Neural progenitor cell (in vitro differentiated cells): Measurements from ENCODE around the gene ADGRA1. TPM values are rescaled to one million over a fixed set of nuclear protein-coding genes. Genes with fewer than 3 reads are reported as not detected.

Experiments used
- DNase-seq: peaks from one replicate; pipeline ENCODE4 v3.0.0-alpha.2; 2016; ENCODE audit warnings: low spot score
- H2AFZ ChIP-seq: fragments of 200-600 bp; sonication (generic); replicated peaks from 2 replicates; pipeline ENCODE4 v1.6.1; 2016; ENCODE audit warnings: antibody characterized with exemption
- H3F3A ChIP-seq: fragments of 200-600 bp; sonication (generic); 2 replicates; pipeline ENCODE4 v1.6.1; 2016; ENCODE audit warnings: antibody characterized with exemption, low read depth
- H3K27ac ChIP-seq: fragments of 200-600 bp; sonication (generic); 2 replicates; pipeline ENCODE4 v1.5.1; 2016; ENCODE audit warnings: mild to moderate bottlenecking
- H3K27me3 ChIP-seq: fragments of 200-600 bp; sonication (generic); 2 replicates; pipeline ENCODE4 v1.6.1; 2016; ENCODE audit warnings: mild to moderate bottlenecking, moderate library complexity
- H3K36me3 ChIP-seq: fragments of 200-600 bp; sonication (generic); 2 replicates; pipeline ENCODE4 v1.5.1; 2016
- H3K4me1 ChIP-seq: fragments of 200-600 bp; sonication (generic); 2 replicates; pipeline ENCODE4 v1.6.1; 2016; ENCODE audit warnings: mixed run types
- H3K4me2 ChIP-seq: fragments of 200-600 bp; sonication (generic); 2 replicates; pipeline ENCODE4 v1.6.1; 2016
- H3K4me3 ChIP-seq: fragments of 200-600 bp; sonication (generic); 2 replicates; pipeline ENCODE4 v1.5.1; 2016
- H3K79me2 ChIP-seq: fragments of 200-600 bp; sonication (generic); 2 replicates; pipeline ENCODE4 v1.6.1; 2016; ENCODE audit warnings: low read depth
- H3K9ac ChIP-seq: fragments of 200-600 bp; sonication (generic); 2 replicates; pipeline ENCODE4 v1.6.1; 2016
- H3K9me3 ChIP-seq: fragments of 200-600 bp; sonication (generic); 2 replicates; pipeline ENCODE4 v1.5.1; 2016; ENCODE audit warnings: low read depth
- H4K20me1 ChIP-seq: fragments of 200-600 bp; sonication (generic); 2 replicates; pipeline ENCODE4 v1.6.1; 2016; ENCODE audit warnings: low read depth
- H3K27ac Mint-ChIP-seq: 3 replicates; pipeline ENCODE4 v1.8.0; 2021; ENCODE audit warnings: mixed read lengths
- H3K27me3 Mint-ChIP-seq: 2 replicates; pipeline ENCODE4 v1.8.0; 2022; ENCODE audit warnings: low read depth, mild to moderate bottlenecking, inconsistent platforms, moderate library complexity, mixed read lengths; ENCODE audit not compliant: insufficient read depth
- H3K36me3 Mint-ChIP-seq: 3 replicates; pipeline ENCODE4 v1.8.0; 2021; ENCODE audit warnings: mixed read lengths
- H3K4me1 Mint-ChIP-seq: 3 replicates; pipeline ENCODE4 v1.8.0; 2021; ENCODE audit warnings: mixed read lengths
- H3K4me3 Mint-ChIP-seq: 3 replicates; pipeline ENCODE4 v1.8.0; 2021; ENCODE audit warnings: mild to moderate bottlenecking, moderate library complexity, mixed read lengths
- H3K9me3 Mint-ChIP-seq: 3 replicates; pipeline ENCODE4 v1.8.0; 2020; ENCODE audit warnings: mixed read lengths
- EZH2 ChIP-seq: fragments of 200-600 bp; sonication (generic); IDR thresholded peaks from 2 replicates; pipeline ENCODE4 v1.6.1; 2017; ENCODE audit warnings: antibody characterized with exemption, mild to moderate bottlenecking, moderate library complexity
- EZH2phosphoT487 ChIP-seq: fragments of 200-600 bp; sonication (generic); IDR thresholded peaks from 2 replicates; pipeline ENCODE4 v1.6.1; 2017; ENCODE audit warnings: antibody characterized with exemption
- total RNA-seq: library from RNA; depleted of rRNA; stranded (reverse); fragments of >200 nt; gene quantifications from 2 replicates; pipeline ENCODE4 v1.2.3, GENCODE V29; 2015; ENCODE audit warnings: low replicate concordance
- TF ChIP-seq, protein P1 (sequence below): fragments of 200-600 bp; sonication (generic); IDR thresholded peaks from 2 replicates; pipeline ENCODE4 v1.5.1; 2017; ENCODE audit warnings: antibody characterized with exemption, mild to moderate bottlenecking

ADGRA1 gene
- total RNA-seq, 1 donor from 2014 or later: not detected

DNA sequence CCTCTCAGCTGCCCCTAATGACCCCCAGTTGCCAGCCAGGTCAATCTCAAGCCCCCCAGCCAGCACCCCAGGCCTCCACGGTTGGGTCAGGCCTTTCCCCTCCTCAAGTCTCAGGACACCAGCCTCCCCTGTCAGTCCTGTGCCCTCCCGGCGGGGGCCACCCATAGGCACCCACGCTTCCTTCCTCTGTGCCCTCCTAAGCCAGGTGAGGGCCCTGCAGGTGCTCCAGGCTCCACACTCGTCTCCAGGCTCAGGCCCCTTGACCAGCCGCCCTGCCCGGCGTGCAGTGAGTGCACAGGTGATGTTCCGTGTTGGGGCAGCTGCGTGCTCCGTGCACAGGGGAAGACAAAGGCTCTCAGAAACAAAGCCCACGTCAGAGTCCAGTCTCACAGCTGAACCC, 26.8 kb upstream of the ADGRA1 start:
- H3K9me3 Mint-ChIP-seq: peaks cover 3% of the 10 kb centered on the region
- Histone ChIP-seq H4K20me1 (no peaks in the 10 kb centered on the region), H3K36me3 (no peaks in the 10 kb centered on the region), H3K4me3 (no peak overlapping the region), H3K4me2 (no peak overlapping the region), H3K9ac (no peak overlapping the region), H3K9me3 (no peaks in the 10 kb centered on the region), H3K4me1 (no peaks in the 10 kb centered on the region), H2AFZ (no peak overlapping the region), H3K79me2 (no peaks in the 10 kb centered on the region), H3K27me3 (no peaks in the 10 kb centered on the region), H3F3A (no peaks in the 10 kb centered on the region), H3K27ac (no peak overlapping the region)
- TF ChIP-seq, protein P1, sequence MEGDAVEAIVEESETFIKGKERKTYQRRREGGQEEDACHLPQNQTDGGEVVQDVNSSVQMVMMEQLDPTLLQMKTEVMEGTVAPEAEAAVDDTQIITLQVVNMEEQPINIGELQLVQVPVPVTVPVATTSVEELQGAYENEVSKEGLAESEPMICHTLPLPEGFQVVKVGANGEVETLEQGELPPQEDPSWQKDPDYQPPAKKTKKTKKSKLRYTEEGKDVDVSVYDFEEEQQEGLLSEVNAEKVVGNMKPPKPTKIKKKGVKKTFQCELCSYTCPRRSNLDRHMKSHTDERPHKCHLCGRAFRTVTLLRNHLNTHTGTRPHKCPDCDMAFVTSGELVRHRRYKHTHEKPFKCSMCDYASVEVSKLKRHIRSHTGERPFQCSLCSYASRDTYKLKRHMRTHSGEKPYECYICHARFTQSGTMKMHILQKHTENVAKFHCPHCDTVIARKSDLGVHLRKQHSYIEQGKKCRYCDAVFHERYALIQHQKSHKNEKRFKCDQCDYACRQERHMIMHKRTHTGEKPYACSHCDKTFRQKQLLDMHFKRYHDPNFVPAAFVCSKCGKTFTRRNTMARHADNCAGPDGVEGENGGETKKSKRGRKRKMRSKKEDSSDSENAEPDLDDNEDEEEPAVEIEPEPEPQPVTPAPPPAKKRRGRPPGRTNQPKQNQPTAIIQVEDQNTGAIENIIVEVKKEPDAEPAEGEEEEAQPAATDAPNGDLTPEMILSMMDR: no peak
- no peak for TF ChIP-seq EZH2phosphoT487
- TF ChIP-seq EZH2: no peak
- no peak for DNase-seq
- H3K27ac Mint-ChIP-seq: no peak overlapping the region
- peaks cover 18% of the 10 kb centered on the region for H3K4me1 Mint-ChIP-seq
- H3K27me3 Mint-ChIP-seq: peaks cover 21% of the 10 kb centered on the region
- H3K4me3 Mint-ChIP-seq: no peak overlapping the region
- H3K36me3 Mint-ChIP-seq: no peaks in the 10 kb centered on the region

DNA sequence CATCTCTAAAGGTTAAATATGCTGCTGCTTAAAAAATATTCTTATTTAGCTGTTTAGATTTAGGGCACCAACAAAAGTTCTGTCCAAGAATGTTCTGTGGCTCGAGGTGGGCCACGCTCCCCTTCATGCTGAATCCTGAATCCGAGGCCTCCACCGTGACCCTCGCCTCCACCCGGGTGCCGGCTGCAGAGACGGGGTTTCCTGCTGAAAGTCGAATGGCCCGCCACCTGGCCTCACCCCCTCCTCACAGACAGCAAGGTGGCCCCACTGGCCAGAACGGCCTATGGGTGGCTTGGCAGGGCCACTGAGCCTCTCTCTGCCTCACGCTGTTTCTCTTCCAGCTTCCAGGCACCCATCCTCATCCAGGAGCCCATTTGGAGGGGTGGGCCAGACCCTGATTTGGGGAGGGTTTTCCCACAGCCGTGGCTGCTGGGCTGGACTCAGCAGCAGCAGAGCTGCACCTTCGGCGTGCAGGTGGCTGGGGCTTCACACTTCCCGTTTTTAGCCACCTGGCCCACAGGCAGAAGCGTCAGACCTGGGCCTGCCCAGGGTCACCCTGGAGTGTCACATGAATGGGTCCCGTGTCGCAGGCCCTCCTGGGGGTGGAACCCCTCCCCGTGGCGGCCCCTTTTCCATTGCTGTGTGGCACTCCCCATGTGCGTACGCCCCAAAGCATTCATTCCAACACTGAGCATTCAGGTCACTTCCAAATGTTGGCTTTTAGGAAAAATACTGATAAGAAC, 26.3 kb upstream of the ADGRA1 start:
- no peak overlapping the region for H3K27ac Mint-ChIP-seq
- Histone ChIP-seq H3K79me2 (no peaks in the 10 kb centered on the region), H3K27me3 (no peaks in the 10 kb centered on the region), H4K20me1 (no peaks in the 10 kb centered on the region), H3F3A (no peaks in the 10 kb centered on the region), H3K4me3 (no peak overlapping the region), H3K4me2 (no peak overlapping the region), H2AFZ (no peak overlapping the region), H3K9me3 (no peaks in the 10 kb centered on the region), H3K9ac (no peak overlapping the region), H3K36me3 (no peaks in the 10 kb centered on the region), H3K27ac (no peak overlapping the region), H3K4me1 (no peaks in the 10 kb centered on the region)
- peaks cover 12% of the 10 kb centered on the region for H3K4me1 Mint-ChIP-seq
- H3K9me3 Mint-ChIP-seq: peaks cover 3% of the 10 kb centered on the region
- DNase-seq: no peak
- TF ChIP-seq EZH2phosphoT487: no peak
- TF ChIP-seq, protein P1: no peak
- no peak for TF ChIP-seq EZH2
- H3K36me3 Mint-ChIP-seq: no peaks in the 10 kb centered on the region
- no peak overlapping the region for H3K4me3 Mint-ChIP-seq
- H3K27me3 Mint-ChIP-seq: peaks cover 19% of the 10 kb centered on the region

DNA sequence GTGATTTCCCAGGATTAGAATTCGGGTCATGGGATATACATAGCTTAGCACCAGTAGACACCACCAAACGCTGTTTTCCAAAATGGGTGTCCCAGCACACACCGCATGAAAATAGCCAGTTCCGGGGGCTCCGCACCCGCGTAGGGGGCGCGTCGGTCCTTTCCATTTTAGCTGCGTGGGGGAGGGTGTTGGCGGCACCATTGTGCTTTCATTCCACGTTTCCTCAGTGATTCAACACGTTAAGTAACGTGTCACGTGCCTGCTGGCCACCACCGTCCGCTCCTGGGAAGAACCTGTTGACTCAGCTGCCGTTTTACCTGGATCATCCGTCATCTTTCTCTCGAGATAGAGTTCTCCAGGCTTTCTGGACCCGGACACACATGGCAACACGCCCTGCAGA, 25.6 kb upstream of the ADGRA1 start:
- Mint-ChIP-seq H3K27ac (no peak overlapping the region), H3K36me3 (no peaks in the 10 kb centered on the region), H3K4me1 (peaks cover 13% of the 10 kb centered on the region), H3K9me3 (peaks cover 3% of the 10 kb centered on the region), H3K4me3 (no peak overlapping the region), H3K27me3 (peaks cover 17% of the 10 kb centered on the region)
- H2AFZ ChIP-seq: no peak overlapping the region
- H3K9ac ChIP-seq: no peak overlapping the region
- no peaks in the 10 kb centered on the region for H3K79me2 ChIP-seq
- no peak overlapping the region for H3K4me3 ChIP-seq
- no peak for DNase-seq
- H4K20me1 ChIP-seq: no peaks in the 10 kb centered on the region
- TF ChIP-seq, protein P1: no peak
- no peak for TF ChIP-seq EZH2phosphoT487
- TF ChIP-seq EZH2: no peak
- H3K27me3 ChIP-seq: no peaks in the 10 kb centered on the region
- H3K4me1 ChIP-seq: no peaks in the 10 kb centered on the region
- no peaks in the 10 kb centered on the region for H3K36me3 ChIP-seq
- H3K4me2 ChIP-seq: no peak overlapping the region
- no peaks in the 10 kb centered on the region for H3K9me3 ChIP-seq
- H3F3A ChIP-seq: no peaks in the 10 kb centered on the region
- H3K27ac ChIP-seq: no peak overlapping the region
